Fibroblast of skin of left biceps (primary cell): ENCODE measurements around the gene IL1R2.
A peak's percentile ranks its signal among the peaks of the same experiment; 100 is the strongest.
"Not testable (repeated sequence)": the region's sequence is repeated elsewhere in the genome, so short reads cannot be mapped to it uniquely, and the experiment has no call there.

Experiments used
- DNase-seq, 2 experiments: peaks; one replicate each; pipeline ENCODE4 v3.0.0-alpha.2; 2013; ENCODE audit warnings: low read depth in 2 of 2

IL1R2 gene

DNA sequence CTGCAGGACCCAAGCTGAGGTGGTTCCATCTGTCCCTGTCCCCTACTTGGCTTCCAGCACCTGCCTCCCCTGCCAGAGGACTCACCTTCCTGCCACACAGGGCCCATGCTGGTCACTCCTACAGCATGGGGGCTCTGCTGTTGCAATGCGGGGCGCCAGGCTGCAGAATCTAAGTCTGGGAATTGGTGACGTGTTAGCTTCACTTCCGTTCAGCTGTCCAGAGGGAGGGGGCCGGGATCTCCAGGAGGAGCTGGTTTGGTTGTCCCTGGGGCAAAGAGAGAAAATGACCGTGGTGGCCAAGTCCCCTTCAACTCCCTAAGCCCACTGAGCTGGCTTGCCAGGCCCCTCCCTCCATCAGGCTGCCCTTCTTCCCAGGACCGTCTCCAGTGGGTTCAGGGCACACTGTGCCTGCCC is 69.5 kb downstream of the IL1R2 start:
- no peak for DNase-seq

DNA sequence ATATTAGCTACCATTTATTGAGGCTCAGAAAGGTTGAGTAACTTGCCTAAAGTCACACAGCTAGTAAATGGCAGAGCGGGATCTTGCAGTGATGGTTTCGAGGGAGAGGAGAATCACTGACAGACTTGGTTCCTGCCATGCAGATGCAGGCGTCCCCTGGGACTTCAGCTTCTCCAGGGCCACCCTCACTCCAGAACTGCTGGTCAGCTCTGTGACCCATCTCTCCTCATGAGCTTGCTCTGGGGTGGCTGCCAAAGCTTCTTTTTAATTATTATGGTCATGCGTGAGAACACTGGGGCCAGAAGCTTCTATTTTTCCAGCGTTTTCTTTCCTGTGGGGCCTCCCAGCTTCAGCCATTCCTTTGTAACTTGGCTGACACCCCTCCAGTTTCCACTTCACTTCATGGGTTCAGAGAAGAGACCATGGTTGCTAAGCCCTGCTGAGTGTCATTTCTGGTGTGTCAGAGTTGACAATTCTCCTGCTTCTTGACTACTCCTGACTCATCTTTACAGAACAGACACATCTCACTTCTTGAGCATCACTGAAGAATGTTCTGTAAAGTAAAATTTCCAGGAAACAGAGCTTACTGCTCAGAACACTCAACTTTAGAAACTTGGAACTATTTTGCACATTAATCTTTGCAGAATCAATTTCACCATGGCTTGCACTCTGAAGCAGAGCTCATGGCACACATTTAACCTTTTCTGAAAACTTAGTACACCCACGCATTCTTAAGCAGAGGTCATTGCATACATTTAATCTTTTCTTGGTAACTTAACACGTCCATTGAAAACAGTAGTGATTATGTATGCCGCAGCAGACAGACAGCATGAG is 70.4 kb downstream of the IL1R2 start:
- DNase-seq = peak; percentile 69 to 74

DNA sequence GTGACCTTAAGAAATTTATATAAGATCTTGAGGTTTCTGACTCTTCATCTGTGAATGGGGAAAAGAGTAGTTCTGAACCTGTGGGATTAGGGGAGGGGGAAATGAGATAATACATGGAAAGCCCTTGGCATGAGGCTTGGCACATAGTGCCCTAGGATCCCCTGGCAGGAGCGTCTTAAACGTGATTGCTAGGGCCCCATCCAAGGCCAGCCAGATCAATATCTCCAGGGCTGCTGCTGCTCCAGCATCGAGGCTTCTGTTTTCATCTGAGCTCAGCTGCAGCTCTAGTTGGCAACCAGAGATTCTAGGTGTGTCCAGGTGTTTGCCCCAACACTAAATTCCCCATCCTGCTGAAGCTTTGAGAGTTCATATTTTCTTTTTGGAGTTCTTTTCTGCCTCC is 71.0 kb downstream of the IL1R2 start:
- no peak for DNase-seq

DNA sequence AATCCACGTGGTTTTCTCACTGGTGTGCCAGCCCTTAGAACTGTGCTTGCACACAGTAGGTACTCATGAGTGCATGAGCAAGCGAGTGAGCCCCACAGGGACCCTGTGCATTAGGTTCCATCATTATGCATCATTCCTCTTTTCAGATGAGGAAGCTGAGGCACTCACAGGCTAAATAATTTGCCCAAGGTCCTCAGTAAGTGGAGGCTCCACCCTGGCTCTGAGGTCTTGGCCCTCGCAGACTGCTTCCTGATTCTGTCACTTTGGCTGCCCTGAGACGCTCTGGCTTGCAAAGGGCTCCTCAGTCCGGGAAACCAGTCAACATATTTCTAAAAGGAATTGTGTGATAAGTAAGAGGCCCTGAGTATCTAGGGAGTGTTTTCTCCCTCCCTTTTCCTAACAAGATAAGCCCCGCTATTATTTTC is 71.7 kb downstream of the IL1R2 start:
- no peak for DNase-seq

DNA sequence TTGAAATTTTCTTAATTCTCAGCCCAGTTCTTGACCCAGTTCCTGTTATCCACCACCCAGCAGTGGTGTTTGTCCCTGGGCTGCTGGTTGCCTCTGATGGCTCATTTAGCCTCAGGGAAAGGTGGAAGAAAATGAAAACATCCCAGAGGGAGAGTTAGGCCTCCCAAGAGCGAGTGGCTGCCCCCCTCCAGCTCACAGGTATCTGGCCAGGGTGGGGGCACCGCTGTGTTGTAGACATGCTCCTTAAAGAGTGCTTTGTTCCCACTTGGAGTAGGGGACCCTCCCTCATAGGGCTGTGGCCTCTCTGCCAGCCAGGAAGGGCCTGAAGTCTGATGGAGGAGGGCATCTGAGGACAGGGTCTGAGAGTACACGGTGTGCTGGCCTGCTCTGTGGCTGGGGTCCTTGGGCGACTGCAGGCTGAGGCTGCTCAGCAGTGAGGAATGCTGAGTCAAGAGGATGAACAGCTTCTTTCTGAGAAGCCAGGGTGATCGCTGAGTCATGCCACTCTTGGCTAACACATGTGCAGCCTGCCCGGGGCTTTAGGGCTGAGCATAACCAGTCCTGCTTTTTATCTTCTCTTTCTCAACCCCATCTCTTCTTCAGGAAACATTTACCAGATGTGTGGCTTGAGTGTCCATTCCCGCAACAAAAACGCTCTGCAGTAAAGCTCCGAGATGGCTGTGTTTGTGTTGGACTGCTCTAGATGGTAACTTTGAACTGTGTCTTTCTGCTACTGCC is 72.3 kb downstream of the IL1R2 start:
- DNase-seq = peak; percentile 96 to 97

DNA sequence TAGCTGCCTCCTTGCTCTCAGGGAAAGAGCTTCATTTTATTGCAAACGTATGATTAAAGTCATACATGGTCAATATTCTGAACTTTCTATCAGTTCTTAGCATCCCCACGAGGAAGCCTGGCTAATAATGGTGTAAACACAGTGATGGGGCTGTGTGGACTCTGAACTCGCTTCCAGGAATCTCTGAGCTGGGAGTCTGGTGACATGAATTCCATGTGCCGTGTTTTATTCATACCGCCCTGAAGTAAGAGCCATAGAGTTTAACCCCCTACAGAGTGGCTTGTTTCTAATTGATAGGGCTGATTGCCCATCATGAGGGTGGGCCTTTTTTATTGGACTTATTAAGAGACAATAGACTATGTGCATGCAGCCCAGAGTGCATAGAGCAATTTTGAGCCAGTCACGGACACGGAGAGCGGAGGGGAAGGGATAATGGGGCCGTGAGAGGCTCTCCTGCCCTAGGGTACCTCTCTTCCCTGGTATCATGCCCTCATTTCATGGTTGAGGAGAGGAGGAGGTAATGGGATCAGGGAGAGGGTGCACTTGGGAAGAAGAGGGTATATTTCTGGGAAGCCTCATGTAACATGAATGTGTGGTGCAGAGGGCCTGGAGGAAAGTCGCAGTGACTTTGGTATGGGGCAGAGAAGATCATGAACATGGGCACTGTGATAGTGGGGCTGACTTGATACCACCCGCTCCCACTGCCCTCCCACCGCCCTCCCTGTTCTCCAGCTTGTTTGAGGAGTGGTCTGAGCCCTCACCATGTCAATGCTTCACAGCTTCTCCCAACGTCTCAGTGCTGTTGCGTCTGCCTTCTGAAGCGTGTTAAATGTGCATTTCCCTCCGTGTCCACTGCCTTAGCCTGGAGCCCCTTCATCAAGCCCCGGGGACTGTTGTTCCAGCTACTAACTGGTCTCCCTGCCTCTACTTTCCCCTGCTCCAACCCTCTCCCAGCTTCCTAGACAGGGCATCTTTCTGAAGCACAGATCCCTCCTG is 73.2 kb downstream of the IL1R2 start:
- DNase-seq = no peak

DNA sequence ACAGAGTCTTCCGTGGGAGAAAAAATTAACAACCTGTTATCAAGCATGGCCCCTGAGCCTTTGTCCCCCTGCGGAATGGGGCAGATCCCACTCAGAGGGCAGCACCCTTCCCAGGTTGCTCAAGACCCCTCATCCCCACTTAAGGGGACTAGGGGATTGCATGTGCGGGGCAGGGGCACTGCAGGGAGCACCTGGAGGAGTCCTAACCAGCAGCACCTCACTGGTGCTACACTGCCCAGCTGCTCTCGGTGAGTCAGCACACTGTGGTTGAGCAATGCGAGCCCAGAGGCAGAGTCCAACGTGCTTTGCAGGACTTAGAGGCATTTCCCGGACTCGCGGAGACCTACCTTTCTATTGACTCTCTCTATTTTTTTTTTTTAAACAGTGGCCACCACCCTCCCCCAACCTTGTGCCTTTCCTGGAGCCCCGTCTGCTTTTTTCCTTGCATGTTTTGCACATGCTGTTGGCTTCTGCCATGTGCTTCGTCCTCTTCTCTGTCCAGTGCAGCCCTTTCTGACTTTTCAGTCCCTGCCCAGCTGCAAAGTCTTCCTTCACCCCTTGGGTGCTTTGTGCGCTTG is 74.0 kb downstream of the IL1R2 start:
- no peak for DNase-seq

DNA sequence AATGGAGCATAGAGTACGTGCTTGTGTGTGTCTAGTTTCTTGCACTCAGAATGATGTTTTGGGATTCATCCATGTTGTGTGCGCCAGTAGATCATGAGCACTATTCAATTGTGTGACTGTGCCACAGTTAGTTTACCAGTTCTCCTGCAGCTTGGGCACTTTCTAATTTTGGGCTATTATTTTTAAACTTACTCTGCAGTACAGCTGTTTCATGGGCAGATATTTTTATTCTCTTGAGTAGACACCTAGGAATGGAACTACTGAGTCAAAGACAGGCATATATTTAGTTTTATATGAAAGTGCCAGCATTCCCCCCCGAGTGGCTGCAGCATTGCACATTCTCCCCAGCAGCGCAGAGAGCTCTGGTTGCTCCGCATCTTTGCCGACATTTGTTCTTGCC is 74.8 kb downstream of the IL1R2 start:
- DNase-seq = no peak

DNA sequence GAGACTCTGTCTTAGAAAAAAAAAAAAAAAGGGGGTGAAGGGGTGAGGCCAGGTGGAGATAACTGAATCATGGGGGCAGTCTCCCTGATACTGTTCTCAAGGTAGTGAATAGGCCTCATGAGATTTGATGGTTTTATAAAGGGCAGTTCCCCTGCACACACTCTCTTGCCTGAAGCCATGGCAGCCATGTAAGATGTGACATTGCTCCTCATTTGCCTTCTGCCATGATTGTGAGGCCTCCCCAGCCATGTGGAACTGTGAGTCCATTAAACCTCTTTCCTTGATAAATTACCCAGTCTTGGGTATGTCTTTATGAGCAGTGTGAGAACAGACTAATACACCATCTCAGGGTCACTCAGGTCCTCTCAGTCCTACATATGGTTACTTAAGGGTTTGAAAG is 76.4 kb downstream of the IL1R2 start:
- not testable (repeated sequence) for DNase-seq

DNA sequence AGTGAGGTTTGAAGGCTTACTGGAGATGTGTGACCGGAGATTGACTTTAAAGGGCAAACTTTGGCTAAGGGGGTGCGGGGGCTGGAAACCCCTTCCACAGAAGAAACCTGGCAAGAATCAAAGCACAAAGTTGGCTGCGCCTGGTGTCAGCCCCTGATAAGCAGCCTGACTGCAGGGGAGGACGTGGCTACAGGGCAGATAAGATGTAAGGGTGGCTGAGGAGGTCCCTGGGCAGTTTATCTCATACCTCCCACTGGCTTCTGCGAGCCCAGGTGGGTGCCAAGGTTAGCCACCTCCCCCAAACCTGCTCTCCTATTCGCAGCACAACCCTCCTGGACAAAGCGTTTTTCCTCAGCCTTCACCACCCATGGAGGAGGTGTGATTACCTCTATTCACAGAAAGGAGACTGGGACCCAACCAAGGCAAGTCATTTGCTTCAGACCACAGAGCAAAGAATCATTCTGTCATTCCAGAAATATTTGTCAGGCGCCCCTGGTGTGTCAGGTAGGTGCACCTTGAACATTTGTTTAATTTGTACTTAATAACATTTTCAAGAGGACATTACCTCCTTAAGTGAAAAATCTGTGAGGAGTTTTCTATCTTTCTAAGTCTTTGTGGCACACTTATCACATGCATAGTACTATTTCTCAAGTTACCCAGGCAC is 77.7 kb downstream of the IL1R2 start:
- no peak for DNase-seq

DNA sequence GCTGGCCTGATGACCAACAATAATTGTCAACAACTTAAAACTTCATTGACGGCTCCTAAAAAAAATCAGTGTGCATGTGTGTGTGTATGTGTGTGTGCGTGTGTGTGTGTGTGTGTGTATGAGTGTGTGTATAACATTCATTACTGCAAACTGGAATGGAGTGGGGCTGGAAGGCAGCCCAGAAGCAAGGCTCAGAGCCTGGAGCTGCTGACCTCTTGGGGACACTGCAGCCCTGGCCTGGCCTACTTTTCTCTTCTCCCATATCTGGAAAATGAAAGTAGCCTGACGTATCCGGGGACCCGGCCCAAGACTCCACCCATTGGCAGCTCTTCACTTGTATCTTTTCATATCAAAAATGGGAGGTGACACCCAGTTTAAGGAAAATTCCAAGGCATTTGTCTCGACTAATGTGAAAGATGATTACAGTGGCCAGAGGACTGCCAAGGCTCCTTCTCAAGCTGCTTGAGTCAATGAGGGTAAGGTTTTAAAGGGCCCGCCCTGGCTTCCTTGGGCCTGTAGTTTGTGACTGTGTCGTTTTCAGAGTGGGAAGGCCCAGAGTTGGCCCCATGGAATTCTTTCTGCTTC is 78.4 kb downstream of the IL1R2 start:
- no peak for DNase-seq

DNA sequence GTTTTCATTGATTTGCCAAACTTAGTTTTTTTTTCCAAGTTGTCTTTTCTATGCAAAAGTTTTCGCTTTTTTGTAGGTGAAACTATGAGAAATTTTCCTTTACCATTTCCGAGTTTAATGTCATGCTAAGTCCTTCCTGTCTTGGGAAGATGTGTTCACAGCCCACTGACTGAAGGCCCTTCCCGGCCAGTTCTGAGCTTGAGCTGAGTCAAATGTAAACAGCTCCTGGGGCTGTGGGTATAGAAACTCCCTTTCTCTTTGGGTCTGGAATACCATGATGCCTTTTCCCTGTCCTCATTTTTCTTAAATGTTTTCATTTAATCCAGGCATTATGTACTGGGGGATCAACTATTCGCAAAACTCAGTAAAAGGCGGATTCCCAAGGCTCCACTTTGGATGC is 81.0 kb downstream of the IL1R2 start:
- DNase-seq = no peak

DNA sequence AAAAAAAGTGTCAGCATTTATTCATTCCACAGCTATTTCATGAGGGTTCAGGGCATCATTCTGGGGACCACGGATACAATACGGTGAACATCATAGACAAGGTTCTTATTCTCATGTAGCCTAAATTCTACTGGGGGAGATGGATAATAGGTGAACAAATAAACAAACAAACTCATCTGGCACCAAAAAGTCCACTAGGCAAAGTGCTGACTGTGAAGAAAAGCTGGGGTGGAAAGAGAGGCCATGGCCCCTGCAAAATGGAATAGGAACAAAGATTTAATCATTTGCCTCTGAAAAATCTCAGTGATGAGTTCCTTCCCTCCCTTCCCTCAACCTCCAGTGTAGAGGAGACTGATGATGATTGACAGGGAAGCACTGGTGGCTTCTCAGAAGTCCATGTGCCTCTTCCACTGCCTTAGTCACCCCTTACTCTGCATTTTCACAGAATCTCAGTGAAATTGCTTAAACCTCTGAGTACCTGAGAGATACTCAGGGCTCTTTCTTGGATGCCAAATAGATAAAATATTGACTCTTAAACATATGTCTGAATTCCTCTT is 81.5 kb downstream of the IL1R2 start:
- no peak for DNase-seq

DNA sequence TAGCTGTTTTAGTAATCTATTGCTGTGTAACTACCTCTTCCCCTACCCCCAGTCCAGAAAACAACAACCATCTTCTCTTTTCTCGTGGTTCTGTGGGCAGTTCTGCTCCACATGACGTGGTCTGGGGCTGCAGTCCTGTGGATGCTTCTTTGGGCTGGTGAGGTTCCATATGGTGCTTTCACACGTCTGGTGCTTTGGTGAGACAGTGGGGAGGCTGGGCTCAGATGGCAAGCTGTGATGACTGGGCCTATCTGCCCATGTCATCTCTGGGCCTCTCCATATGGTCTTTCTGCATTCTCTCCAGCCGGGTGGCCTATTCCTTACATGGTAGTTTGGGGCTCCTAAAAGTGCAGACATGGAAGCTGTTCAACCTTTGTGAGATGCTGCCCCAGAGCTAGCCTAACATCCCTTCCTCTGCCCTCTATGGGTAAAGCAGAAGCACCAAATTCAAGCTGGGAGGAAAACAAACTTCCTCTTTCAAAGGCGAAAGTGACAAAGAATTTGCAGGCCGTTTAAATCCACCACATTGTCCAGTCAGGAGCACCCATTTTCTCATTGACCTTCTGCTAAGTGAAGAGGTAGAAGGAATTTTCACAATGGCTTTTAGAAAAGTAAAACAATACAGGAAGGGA is 82.5 kb downstream of the IL1R2 start:
- DNase-seq = no peak

DNA sequence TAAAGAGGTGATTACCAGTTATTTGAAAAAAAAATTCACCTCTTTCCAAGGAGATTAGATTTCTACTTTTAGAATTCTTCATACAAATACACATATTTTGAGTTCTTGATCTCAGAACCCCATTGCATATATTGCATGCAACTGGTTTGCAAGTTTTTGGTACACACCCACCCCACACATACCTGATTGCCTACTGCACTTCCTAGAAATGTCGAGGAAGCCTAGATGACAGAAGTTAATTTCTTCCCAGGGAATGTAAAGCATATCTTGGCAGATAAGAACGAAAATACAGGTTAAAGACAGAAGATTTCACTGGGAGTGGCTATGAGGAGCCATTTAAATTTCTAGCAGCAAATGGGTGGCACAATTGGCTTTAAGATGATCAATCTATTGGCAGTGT is 83.7 kb downstream of the IL1R2 start:
- DNase-seq = no peak

DNA sequence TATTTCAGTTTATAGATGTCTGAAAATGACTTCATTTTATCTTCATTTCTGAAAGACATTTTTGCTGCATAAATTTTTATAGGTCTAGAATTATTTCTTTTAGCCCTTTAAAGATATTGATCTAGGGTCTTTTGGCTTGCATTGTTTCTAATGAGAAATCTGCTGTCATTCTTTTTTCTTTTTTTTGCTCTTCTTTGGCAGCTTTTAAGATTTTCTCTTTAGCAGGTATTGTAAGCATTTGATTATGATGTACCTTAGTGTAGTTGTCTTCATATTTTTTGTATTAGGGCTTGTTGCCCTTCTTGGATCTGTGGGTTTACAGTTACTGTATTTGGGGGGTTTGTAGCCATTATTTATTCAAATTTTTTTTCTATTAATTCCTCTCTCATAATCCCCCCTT is 84.8 kb downstream of the IL1R2 start:
- DNase-seq = no peak
